NCI-H524 (cell line): ENCODE measurements around the gene LUZP2.
"Not testable (repeated sequence)": the region's sequence is repeated elsewhere in the genome, so short reads cannot be mapped to it uniquely, and the experiment has no call there.

Source experiments
- DNase-seq, 2 experiments: peaks; one replicate each; lab custom pipeline; 2025; lab: John Stamatoyannopoulos, UW

LUZP2 gene

GRCh38 chr11:24820541-24820940, 323.7 kb downstream of the LUZP2 start:
- DNase-seq, result no peak

GRCh38 chr11:24828938-24829605, 332.2 kb downstream of the LUZP2 start:
- no peak for DNase-seq

- DNase-seq, result no peak
Observed at GRCh38 chr11:24833573-24833972, 336.7 kb downstream of the LUZP2 start.

GRCh38 chr11:24837112-24837511, 340.3 kb downstream of the LUZP2 start:
- DNase-seq, result no peak

GRCh38 chr11:24842308-24842707, 345.5 kb downstream of the LUZP2 start:
- DNase-seq, result no peak

GRCh38 chr11:24844406-24844805, 347.6 kb downstream of the LUZP2 start:
- DNase-seq, result no peak

- DNase-seq, result no peak
Observed at GRCh38 chr11:24848857-24849256, 352.0 kb downstream of the LUZP2 start.

GRCh38 chr11:24855951-24856350, 359.1 kb downstream of the LUZP2 start:
- DNase-seq, result no peak

- DNase-seq, result no peak
Observed at GRCh38 chr11:24859801-24860300, 363.0 kb downstream of the LUZP2 start.

- no peak for DNase-seq
Observed at GRCh38 chr11:24861440-24861839, 364.6 kb downstream of the LUZP2 start.

- no peak for DNase-seq
Observed at GRCh38 chr11:24866743-24867142, 369.9 kb downstream of the LUZP2 start.

- no peak for DNase-seq
Observed at GRCh38 chr11:24870048-24870447, 373.2 kb downstream of the LUZP2 start.

- no peak for DNase-seq
Observed at GRCh38 chr11:24872186-24872585, 375.3 kb downstream of the LUZP2 start.

GRCh38 chr11:24872651-24873311, 375.9 kb downstream of the LUZP2 start:
- no peak for DNase-seq

- DNase-seq, result no peak
Observed at GRCh38 chr11:24880962-24881361, 384.1 kb downstream of the LUZP2 start.

- DNase-seq, result no peak
Observed at GRCh38 chr11:24885580-24886173, 388.8 kb downstream of the LUZP2 start.

GRCh38 chr11:24886880-24887619, 390.2 kb downstream of the LUZP2 start:
- no peak for DNase-seq

- DNase-seq, result no peak
Observed at GRCh38 chr11:24890426-24890825, 393.6 kb downstream of the LUZP2 start.

- DNase-seq, result not testable (repeated sequence)
Observed at GRCh38 chr11:24891845-24892492, 395.1 kb downstream of the LUZP2 start.

- DNase-seq, result no peak
Observed at GRCh38 chr11:24896118-24896835, 399.4 kb downstream of the LUZP2 start.

GRCh38 chr11:24900514-24900913, 403.7 kb downstream of the LUZP2 start:
- no peak for DNase-seq
